ENCODE data around the gene RAI1. TPM values are rescaled to one million over a fixed set of nuclear protein-coding genes. Genes with fewer than 3 reads are reported as not detected.

Gene RAI1
- total and polyA plus RNA-seq, 2 of the 13 experiments (the other 11 are each of a cell fraction or from before 2014, with no cell fraction given): 3.4 to 5.2 TPM

DNA sequence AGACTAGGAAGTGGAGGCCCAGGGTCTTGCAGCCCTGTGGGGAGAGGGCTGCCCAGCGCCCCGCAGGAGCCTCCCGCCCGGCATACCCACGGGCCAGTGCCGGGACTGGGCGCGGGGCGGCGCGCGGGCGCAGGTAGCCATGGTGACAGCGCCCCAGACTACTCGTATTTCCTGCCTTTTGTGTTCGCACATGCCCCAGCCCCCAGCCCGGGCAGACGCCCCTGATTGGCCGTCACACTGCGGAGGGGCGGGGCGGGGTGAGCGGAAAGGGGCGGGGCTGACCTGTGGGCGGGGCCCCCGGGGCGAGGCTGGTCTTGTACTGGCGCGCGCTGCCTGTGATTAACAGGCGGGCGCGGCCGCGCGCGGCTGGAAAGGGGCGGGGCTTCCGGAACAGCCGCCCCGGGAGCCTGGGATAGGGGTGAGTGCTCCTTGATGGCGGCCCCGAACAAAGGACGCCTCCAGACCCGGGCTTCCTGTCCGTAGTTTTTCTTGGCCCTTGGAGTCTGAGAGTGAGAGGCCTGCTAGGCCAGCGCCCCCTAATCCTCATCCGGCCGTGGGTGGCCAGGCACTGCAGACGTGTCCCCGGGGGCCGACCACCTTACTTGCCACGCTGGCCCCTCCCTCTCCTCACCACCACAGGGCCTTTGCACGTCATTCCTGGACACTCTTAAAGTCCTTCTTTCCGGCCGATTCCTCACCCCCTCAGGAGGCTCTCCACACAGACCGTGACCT is 71.0 kb downstream of the RAI1 start (continued):
- TF ChIP-seq, protein P1, sequence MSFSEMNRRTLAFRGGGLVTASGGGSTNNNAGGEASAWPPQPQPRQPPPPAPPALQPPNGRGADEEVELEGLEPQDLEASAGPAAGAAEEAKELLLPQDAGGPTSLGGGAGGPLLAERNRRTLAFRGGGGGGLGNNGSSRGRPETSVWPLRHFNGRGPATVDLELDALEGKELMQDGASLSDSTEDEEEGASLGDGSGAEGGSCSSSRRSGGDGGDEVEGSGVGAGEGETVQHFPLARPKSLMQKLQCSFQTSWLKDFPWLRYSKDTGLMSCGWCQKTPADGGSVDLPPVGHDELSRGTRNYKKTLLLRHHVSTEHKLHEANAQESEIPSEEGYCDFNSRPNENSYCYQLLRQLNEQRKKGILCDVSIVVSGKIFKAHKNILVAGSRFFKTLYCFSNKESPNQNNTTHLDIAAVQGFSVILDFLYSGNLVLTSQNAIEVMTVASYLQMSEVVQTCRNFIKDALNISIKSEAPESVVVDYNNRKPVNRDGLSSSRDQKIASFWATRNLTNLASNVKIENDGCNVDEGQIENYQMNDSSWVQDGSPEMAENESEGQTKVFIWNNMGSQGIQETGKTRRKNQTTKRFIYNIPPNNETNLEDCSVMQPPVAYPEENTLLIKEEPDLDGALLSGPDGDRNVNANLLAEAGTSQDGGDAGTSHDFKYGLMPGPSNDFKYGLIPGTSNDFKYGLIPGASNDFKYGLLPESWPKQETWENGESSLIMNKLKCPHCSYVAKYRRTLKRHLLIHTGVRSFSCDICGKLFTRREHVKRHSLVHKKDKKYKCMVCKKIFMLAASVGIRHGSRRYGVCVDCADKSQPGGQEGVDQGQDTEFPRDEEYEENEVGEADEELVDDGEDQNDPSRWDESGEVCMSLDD (CRISPR knock-in tag; IDR thresholded peaks at IDR 0.05; ENCODE audit: borderline replicate concordance): 0 out of 2 replicates have a peak, but pooled peaks have one; percentile 40
- TF ChIP-seq ZNF275 (CRISPR knock-in tag; IDR thresholded peaks at IDR 0.05; ENCODE audit: borderline replicate concordance) (no peak), KDM1A (CRISPR knock-in tag; IDR thresholded peaks at IDR 0.05) (peak; percentile 94), HDAC2 (CRISPR knock-in tag; IDR thresholded peaks at IDR 0.05) (peak; percentile 72), ETV5 (CRISPR knock-in tag; IDR thresholded peaks at IDR 0.05; ENCODE audit: borderline replicate concordance) (peak; percentile 39; the same call in 1 of the 2 replicates), ZNF740 (CRISPR knock-in tag; IDR thresholded peaks at IDR 0.05) (no peak), HIVEP1 (CRISPR knock-in tag; IDR thresholded peaks at IDR 0.05) (no peak), BRD4 (CRISPR knock-in tag; IDR thresholded peaks at IDR 0.05) (0 out of 2 replicates have a peak, but pooled peaks have one; percentile 30), POLR2A (IDR thresholded peaks at IDR 0.05; ENCODE audit: insufficient read depth in 1 of 2, low read depth in 2 of 2, low read length in 2 of 2) (peak; percentile 50 to 56; a peak in 3 of 4 replicates), ATF6 (CRISPR knock-in tag; conservative IDR thresholded peaks at IDR 0.05) (no peak), DZIP1 (CRISPR knock-in tag; IDR thresholded peaks at IDR 0.05) (no peak), MXI1 (IDR thresholded peaks at IDR 0.05; ENCODE audit: borderline replicate concordance, low read depth, low read length) (peak; percentile 90; the same call in 2 of the 3 replicates), ZNF574 (CRISPR knock-in tag; IDR thresholded peaks at IDR 0.05) (peak; percentile 20; the same call in 1 of the 2 replicates)
- TF ChIP-seq, protein P2, sequence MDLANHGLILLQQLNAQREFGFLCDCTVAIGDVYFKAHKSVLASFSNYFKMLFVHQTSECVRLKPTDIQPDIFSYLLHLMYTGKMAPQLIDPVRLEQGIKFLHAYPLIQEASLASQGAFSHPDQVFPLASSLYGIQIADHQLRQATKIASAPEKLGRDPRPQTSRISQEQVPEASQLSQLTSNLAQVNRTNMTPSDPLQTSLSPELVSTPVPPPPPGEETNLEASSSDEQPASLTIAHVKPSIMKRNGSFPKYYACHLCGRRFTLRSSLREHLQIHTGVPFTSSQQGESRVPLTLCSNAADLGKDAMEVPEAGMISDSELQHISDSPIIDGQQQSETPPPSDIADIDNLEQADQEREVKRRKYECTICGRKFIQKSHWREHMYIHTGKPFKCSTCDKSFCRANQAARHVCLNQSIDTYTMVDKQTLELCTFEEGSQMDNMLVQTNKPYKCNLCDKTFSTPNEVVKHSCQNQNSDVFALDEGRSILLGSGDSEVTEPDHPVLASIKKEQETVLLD (CRISPR knock-in tag; IDR thresholded peaks at IDR 0.05; ENCODE audit: low read depth): no peak

Data from HepG2 (cell line).